ENCODE data around the gene SYNGR2.

DNA sequence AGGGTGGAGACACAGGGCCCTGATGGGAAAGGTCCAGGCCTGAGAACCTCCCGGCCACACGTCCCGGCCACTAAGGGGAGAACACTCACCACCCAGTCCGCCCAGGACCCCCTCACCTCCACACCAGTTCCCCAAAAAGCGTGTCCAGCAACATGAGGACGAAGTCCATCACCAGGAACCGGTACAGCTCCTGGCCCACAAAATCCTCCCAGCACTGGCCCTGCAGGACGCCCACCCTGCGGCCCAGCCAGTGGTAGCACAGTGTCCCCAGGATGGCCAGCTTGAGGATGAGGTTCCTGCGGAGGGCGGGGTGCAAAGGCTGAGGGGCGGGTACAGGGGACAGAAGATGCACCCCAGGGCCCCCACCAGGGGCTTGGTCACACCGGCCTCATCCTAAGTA is 47.8 kb upstream of the SYNGR2 start:
- TF ChIP-seq ARNT (IDR thresholded peaks at IDR 0.05) (no peak), ELF4 (IDR thresholded peaks at IDR 0.05) (no peak), BHLHE40 (IDR thresholded peaks at IDR 0.05; ENCODE audit: borderline replicate concordance) (no peak), SUZ12 (IDR thresholded peaks at IDR 0.05) (no peak), SP1 (IDR thresholded peaks at IDR 0.05) (no peak)

All from HEK293T (cell line).